ENCODE results near the gene PRR20G. TPM values are rescaled to one million over a fixed set of nuclear protein-coding genes. Genes with fewer than 3 reads are reported as not detected.

PRR20G gene
- total and polyA plus RNA-seq, 8 donors, result not detected

DNA sequence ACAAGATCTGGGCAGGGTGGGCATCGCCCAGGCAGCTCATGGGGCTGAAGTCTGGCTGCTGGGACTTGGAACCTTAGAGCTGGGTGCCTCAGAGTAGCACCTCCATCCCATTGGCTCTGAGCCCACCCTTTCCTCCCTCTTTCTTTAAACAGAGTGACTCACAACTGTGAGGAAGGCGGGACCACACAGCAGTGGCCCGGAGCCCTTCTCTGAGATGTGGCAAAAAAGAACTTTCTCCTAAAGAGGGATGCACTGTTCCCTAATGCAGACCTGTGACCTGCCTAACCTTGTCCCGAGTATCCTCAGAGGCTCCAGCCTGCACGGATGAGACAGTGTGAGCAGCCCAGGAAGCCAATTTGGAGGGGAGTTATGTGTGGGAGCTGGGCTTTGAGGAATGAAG lies 23.6 kb downstream of the PRR20G start:
- Histone ChIP-seq H3K27ac (no peak overlapping the region), H3K27me3 (no peaks in the 10 kb centered on the region), H3K4me1 (no peaks in the 10 kb centered on the region), H3K9me3 (peaks cover 0 to 13% of the 10 kb centered on the region in 2 donors), H3K4me3 (no peak overlapping the region), H3K36me3 (no peaks in the 10 kb centered on the region)
- peak; percentile 19 for ATAC-seq
- no peak for DNase-seq
- intact Hi-C loops (cut with DNase I), result no loop called here
- TF ChIP-seq, protein P1, sequence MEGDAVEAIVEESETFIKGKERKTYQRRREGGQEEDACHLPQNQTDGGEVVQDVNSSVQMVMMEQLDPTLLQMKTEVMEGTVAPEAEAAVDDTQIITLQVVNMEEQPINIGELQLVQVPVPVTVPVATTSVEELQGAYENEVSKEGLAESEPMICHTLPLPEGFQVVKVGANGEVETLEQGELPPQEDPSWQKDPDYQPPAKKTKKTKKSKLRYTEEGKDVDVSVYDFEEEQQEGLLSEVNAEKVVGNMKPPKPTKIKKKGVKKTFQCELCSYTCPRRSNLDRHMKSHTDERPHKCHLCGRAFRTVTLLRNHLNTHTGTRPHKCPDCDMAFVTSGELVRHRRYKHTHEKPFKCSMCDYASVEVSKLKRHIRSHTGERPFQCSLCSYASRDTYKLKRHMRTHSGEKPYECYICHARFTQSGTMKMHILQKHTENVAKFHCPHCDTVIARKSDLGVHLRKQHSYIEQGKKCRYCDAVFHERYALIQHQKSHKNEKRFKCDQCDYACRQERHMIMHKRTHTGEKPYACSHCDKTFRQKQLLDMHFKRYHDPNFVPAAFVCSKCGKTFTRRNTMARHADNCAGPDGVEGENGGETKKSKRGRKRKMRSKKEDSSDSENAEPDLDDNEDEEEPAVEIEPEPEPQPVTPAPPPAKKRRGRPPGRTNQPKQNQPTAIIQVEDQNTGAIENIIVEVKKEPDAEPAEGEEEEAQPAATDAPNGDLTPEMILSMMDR (IDR thresholded peaks at IDR 0.05), result no peak

DNA sequence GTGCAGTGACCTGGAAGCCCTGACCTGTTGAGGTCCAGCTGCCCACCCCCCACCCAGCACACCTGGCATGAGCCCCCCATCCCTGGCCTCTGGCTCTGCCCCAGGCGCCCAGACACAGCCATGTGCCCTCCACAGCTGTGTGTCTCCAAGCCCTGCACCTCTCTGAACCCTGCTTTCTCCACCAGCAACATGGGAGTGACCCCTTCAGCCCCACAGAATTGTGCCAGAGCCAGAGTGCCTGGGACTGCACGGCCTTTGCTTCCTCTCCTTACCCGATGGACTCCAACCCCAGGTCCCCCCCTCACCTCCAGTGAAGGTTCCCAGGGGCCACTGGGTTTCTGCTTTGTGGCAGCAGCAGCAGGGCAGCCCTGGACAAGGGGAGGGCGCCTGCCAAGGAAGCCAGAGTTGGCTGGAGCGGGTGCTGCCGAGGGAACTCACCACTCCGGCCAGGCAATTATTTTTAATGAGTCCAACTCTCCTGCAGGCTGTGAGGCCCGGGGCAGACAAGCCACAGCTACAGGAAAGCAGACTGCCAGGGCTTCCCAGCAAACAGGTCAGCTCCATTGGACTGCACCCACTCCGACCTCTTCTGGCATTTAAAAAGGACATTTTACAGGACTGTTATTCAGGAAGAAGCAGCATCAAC lies 24.1 kb downstream of the PRR20G start:
- TF ChIP-seq, protein P1 (IDR thresholded peaks at IDR 0.05), result no peak

DNA sequence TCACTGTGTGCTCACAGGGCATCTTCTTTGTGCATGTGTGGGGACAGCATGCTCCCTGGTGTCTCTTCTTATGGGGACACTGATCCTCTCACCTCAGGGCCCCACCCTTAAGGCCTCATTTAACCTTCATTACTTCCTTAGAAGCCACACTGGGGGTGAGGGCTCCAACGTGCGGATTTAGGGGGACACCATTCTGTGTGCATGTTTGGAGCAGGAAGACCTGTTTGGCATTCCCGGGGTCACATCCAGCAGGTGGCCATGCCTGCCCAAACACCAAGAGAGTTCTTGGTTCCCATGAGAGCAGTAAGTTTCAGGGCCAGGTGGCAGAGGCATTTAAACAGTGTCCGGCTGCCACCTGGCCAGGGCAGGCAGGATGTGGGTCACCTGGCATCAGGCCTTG lies 24.8 kb downstream of the PRR20G start:
- intact Hi-C loops (cut with DNase I), result no loop called here
- DNase-seq (no peak), ATAC-seq (no peak)
- Histone ChIP-seq H3K27ac (no peak overlapping the region), H3K4me1 (no peaks in the 10 kb centered on the region), H3K27me3 (no peaks in the 10 kb centered on the region), H3K36me3 (no peaks in the 10 kb centered on the region), H3K9me3 (peaks cover 0 to under 1% of the 10 kb centered on the region in 2 donors), H3K4me3 (no peak overlapping the region)
- TF ChIP-seq, protein P1 (IDR thresholded peaks at IDR 0.05), result no peak

More for the DNA sequence above, 24.1 kb downstream of the PRR20G start:
- DNase-seq, result no peak
- no peak for ATAC-seq
- H3K36me3 ChIP-seq, result no peaks in the 10 kb centered on the region
- no peak overlapping the region for H3K27ac ChIP-seq
- H3K4me3 ChIP-seq, result no peak overlapping the region
- H3K9me3 ChIP-seq, result peaks cover 0 to 7% of the 10 kb centered on the region in 2 donors
- intact Hi-C loops (cut with DNase I), result no loop called here
- no peaks in the 10 kb centered on the region for H3K27me3 ChIP-seq
- no peaks in the 10 kb centered on the region for H3K4me1 ChIP-seq

DNA sequence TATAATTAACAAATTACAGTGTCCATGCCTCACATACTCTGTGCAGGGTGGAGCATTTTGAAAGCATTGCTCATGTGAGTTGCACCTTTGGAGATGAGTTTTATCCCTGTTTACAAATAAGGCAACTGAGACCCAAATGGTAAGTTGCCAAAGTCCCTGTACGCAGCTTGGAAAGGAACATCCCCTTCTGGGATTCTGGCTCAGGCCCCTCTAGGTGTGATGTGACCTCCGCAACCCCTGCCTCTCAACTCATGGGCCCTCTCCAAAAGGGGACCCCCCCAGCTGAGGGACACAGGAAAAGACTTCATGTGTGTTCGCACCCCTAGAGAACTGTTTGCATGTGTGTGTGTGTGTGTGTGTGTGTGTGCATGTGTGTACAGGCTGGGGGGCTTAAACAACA lies 25.3 kb downstream of the PRR20G start:
- no peak for ATAC-seq
- TF ChIP-seq, protein P1 (IDR thresholded peaks at IDR 0.05), result no peak
- intact Hi-C loops (cut with DNase I), result no loop called here
- Histone ChIP-seq H3K36me3 (no peaks in the 10 kb centered on the region), H3K9me3 (no peaks in the 10 kb centered on the region), H3K4me1 (no peaks in the 10 kb centered on the region), H3K27ac (no peak overlapping the region), H3K4me3 (no peak overlapping the region), H3K27me3 (no peaks in the 10 kb centered on the region)
- DNase-seq, result no peak

DNA sequence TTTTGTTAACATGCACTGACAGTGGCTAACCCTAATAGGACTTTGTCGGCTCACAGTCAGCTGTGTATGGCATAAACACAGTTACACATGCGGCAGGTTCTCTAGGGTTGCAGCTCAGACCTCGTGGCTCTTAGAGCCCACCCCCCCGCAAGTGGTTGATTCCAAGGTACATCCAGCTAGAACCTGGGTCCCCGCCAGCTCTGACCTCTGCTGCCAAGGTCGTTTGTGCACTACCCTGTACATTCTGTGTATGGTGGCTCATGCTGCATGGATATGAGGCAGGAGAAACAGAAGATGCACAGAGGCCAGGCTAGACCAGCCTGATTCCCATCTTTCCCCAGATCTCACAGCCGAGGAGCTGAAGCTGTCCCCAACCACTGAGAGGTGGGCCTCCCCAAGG lies 25.9 kb downstream of the PRR20G start:
- ATAC-seq (no peak), DNase-seq (no peak)
- intact Hi-C loops (cut with DNase I), result no loop called here
- H3K27ac ChIP-seq, result no peak overlapping the region
- TF ChIP-seq, protein P1 (IDR thresholded peaks at IDR 0.05), result no peak
- no peaks in the 10 kb centered on the region for H3K27me3 ChIP-seq
- H3K36me3 ChIP-seq, result no peaks in the 10 kb centered on the region
- no peaks in the 10 kb centered on the region for H3K9me3 ChIP-seq
- H3K4me3 ChIP-seq, result no peak overlapping the region
- no peaks in the 10 kb centered on the region for H3K4me1 ChIP-seq
